ENCODE data around the gene SH2D3C.

Gene SH2D3C

GRCh38 chr9:127767410-127767809 is 11.1 kb downstream of the SH2D3C start:
- no peak for TF ChIP-seq EZH2 (IDR thresholded peaks at IDR 0.05; ENCODE audit: borderline replicate concordance, low read length)
- no peak for TF ChIP-seq CTCF (IDR thresholded peaks at IDR 0.05; ENCODE audit: low read length)
- H3K79me2 ChIP-seq (ENCODE audit: insufficient read depth, low read length), result no peaks in the 10 kb centered on the region
- H3K4me2 ChIP-seq (ENCODE audit: low read length), result no peak overlapping the region
- H3K27ac ChIP-seq (ENCODE audit: low read depth, low read length, poor library complexity, severe bottlenecking), result peak overlapping the region; percentile 1
- H2AFZ ChIP-seq (ENCODE audit: low read length), result no peak overlapping the region
- H3F3A ChIP-seq (ENCODE audit: insufficient read depth, low read length), result no peaks in the 10 kb centered on the region
- no peak overlapping the region for H3K4me3 ChIP-seq (ENCODE audit: low read depth, low read length, poor library complexity, severe bottlenecking)
- H3K36me3 ChIP-seq (ENCODE audit: insufficient read depth, low read length), result no peaks in the 10 kb centered on the region
- H3K9ac ChIP-seq (ENCODE audit: low read length), result no peak overlapping the region
- H4K20me1 ChIP-seq (ENCODE audit: insufficient read depth, low read length), result no peaks in the 10 kb centered on the region
- H3K27me3 ChIP-seq (ENCODE audit: insufficient read depth, low read length), result no peaks in the 10 kb centered on the region
- H3K9me2 ChIP-seq (ENCODE audit: low read depth, low read length), result no peaks in the 10 kb centered on the region
- no peaks in the 10 kb centered on the region for H3K9me3 ChIP-seq (ENCODE audit: low read length)
- peaks cover 38% of the 10 kb centered on the region for H3K4me1 ChIP-seq (ENCODE audit: insufficient read depth, low read length, severe bottlenecking)

- no peaks in the 10 kb centered on the region for H3K36me3 ChIP-seq (ENCODE audit: insufficient read depth, low read length)
- H3K79me2 ChIP-seq (ENCODE audit: insufficient read depth, low read length), result no peaks in the 10 kb centered on the region
- TF ChIP-seq EZH2 (IDR thresholded peaks at IDR 0.05; ENCODE audit: borderline replicate concordance, low read length) (no peak), CTCF (IDR thresholded peaks at IDR 0.05; ENCODE audit: low read length) (no peak)
- no peak overlapping the region for H3K4me2 ChIP-seq (ENCODE audit: low read length)
- no peak overlapping the region for H3K4me3 ChIP-seq (ENCODE audit: low read depth, low read length, poor library complexity, severe bottlenecking)
- H4K20me1 ChIP-seq (ENCODE audit: insufficient read depth, low read length), result no peaks in the 10 kb centered on the region
- peaks cover 23% of the 10 kb centered on the region for H3K4me1 ChIP-seq (ENCODE audit: insufficient read depth, low read length, severe bottlenecking)
- no peaks in the 10 kb centered on the region for H3F3A ChIP-seq (ENCODE audit: insufficient read depth, low read length)
- no peak overlapping the region for H2AFZ ChIP-seq (ENCODE audit: low read length)
- no peak overlapping the region for H3K27ac ChIP-seq (ENCODE audit: low read depth, low read length, poor library complexity, severe bottlenecking)
- H3K27me3 ChIP-seq (ENCODE audit: insufficient read depth, low read length), result no peaks in the 10 kb centered on the region
- no peaks in the 10 kb centered on the region for H3K9me2 ChIP-seq (ENCODE audit: low read depth, low read length)
- H3K9me3 ChIP-seq (ENCODE audit: low read length), result no peaks in the 10 kb centered on the region
- H3K9ac ChIP-seq (ENCODE audit: low read length), result no peak overlapping the region
These were observed 13.0 kb downstream of the SH2D3C start for GRCh38 chr9:127765418-127765817.

GRCh38 chr9:127763918-127764384 is 14.5 kb downstream of the SH2D3C start:
- no peaks in the 10 kb centered on the region for H3K9me2 ChIP-seq (ENCODE audit: low read depth, low read length)
- H3K27ac ChIP-seq (ENCODE audit: low read depth, low read length, poor library complexity, severe bottlenecking), result no peak overlapping the region
- H3K79me2 ChIP-seq (ENCODE audit: insufficient read depth, low read length), result no peaks in the 10 kb centered on the region
- H3F3A ChIP-seq (ENCODE audit: insufficient read depth, low read length), result no peaks in the 10 kb centered on the region
- H4K20me1 ChIP-seq (ENCODE audit: insufficient read depth, low read length), result no peaks in the 10 kb centered on the region
- H3K4me2 ChIP-seq (ENCODE audit: low read length), result no peak overlapping the region
- TF ChIP-seq EZH2 (IDR thresholded peaks at IDR 0.05; ENCODE audit: borderline replicate concordance, low read length), result no peak
- peak; percentile 64 for TF ChIP-seq CTCF (IDR thresholded peaks at IDR 0.05; ENCODE audit: low read length)
- H3K9ac ChIP-seq (ENCODE audit: low read length), result no peak overlapping the region
- H3K4me1 ChIP-seq (ENCODE audit: insufficient read depth, low read length, severe bottlenecking), result peaks cover 14% of the 10 kb centered on the region
- H3K36me3 ChIP-seq (ENCODE audit: insufficient read depth, low read length), result no peaks in the 10 kb centered on the region
- H3K4me3 ChIP-seq (ENCODE audit: low read depth, low read length, poor library complexity, severe bottlenecking), result no peak overlapping the region
- H2AFZ ChIP-seq (ENCODE audit: low read length), result no peak overlapping the region
- no peaks in the 10 kb centered on the region for H3K9me3 ChIP-seq (ENCODE audit: low read length)
- no peaks in the 10 kb centered on the region for H3K27me3 ChIP-seq (ENCODE audit: insufficient read depth, low read length)

Measured in OCI-LY1 (cell line).